ENCODE measurements around the gene GPR83.

- TF ChIP-seq GATA2 (IDR thresholded peaks at IDR 0.05; ENCODE audit: low read depth, low read length) = no peak
- TF ChIP-seq GATA3 (IDR thresholded peaks at IDR 0.05; ENCODE audit: low read depth, low read length) = no peak
These were observed 17.0 kb upstream of the GPR83 start for GRCh38 chr11:94418123-94418765.

All from SH-SY5Y (cell line).